Ovary (tissue), 10 donors: ENCODE results near the gene OR4K2. TPM values are rescaled to one million over a fixed set of nuclear protein-coding genes. Genes with fewer than 3 reads are reported as not detected.
"Not testable (repeated sequence)": the region's sequence is repeated elsewhere in the genome, so short reads cannot be mapped to it uniquely, and the experiment has no call there.

Source experiments
- DNase-seq, 5 donors: peaks; one replicate each; pipeline ENCODE4 v3.0.0-alpha.2; 2019 to 2020
- H3K27ac ChIP-seq, 2 donors: fragments of 200-600 bp; one replicate each; pipeline versions ENCODE4 v1.5.1 to v1.8.0; 2019 to 2022
- H3K27me3 ChIP-seq: fragments of 200-600 bp; one replicate; pipeline ENCODE4 v1.8.0; 2022
- H3K36me3 ChIP-seq: fragments of 200-600 bp; sonication (generic); one replicate; pipeline ENCODE4 v1.5.1; 2019
- H3K4me1 ChIP-seq: one replicate; pipeline ENCODE4 v1.8.1; 2013; ENCODE audit warnings: mild to moderate bottlenecking, moderate library complexity; ENCODE audit not compliant: insufficient read depth
- H3K4me3 ChIP-seq: fragments of 200-600 bp; sonication (generic); one replicate; pipeline ENCODE4 v1.5.1; 2017
- H3K9me3 ChIP-seq, 2 donors: fragments of 200-600 bp in 1 of 2; sonication (generic) in 1 of 2; one replicate each; pipeline versions ENCODE4 v1.5.1 to v1.8.1; 2013 to 2019; ENCODE audit warnings: mild to moderate bottlenecking in 1 of 2, moderate library complexity in 1 of 2
- CTCF ChIP-seq, 3 donors: fragments of 450-650 bp in 2 of 3; fragments of 200-600 bp in 1 of 3; IDR thresholded peaks; one replicate each; pipeline versions ENCODE4 v1.5.1 to v1.8.0; 2016 to 2022; ENCODE audit warnings: antibody characterized with exemption in 3 of 3, mild to moderate bottlenecking in 1 of 3
- EP300 ChIP-seq: sonication (generic); formaldehyde crosslinking; IDR thresholded peaks from one replicate; pipeline ENCODE4 v1.6.1; 2017; ENCODE audit warnings: antibody characterized with exemption
- POLR2A ChIP-seq: fragments of 450-650 bp; IDR thresholded peaks from one replicate; pipeline ENCODE4 v1.6.1; 2017; ENCODE audit warnings: antibody characterized with exemption, mild to moderate bottlenecking, moderate library complexity
- WGBS, 3 donors: extraction: QIAGEN DNeasy Blood & Tissue Kit in 1 of 3; methylation state at CpG; one replicate each; pipeline versions ENCODE4 v1.1.5 to v1.1.7; 2013 to 2017; 5-methylcytosine and 5-hydroxymethylcytosine counted together
- intact Hi-C, 4 donors: fragments of 100-400 bp; cut with DNase I; formaldehyde crosslinking; loops; one replicate each; pipeline versions ENCODE4 v1.11.0 to v1.15.1; 2022 to 2023
- long read RNA-seq, 3 donors: library from polyadenylated mRNA in 2 of 3; unstranded in 2 of 3; transcript quantifications; one replicate each; pipeline ENCODE4 v2.0.0 and lab custom pipeline, GENCODE V29; 2021 to 2026
- polyA plus RNA-seq, 2 donors: library from polyadenylated mRNA; stranded (reverse); fragments of 200-250 nt in 1 of 2; fragments of 350-450 nt in 1 of 2; fragmentation: Illumina TruSeq in 1 of 2; extraction: RNeasy Lipid Tissue Mini Kit (QIAGEN cat#74804) in 1 of 2; gene quantifications; one replicate each; pipeline ENCODE4 v1.2.3, GENCODE V29; 2013 to 2014
- total RNA-seq, 7 donors: library from RNA; depleted of rRNA in 2 of 7; stranded (reverse); fragments of >200 nt in 2 of 7; fragmentation: NEBNext Ultra II Directional in 3 of 7; extraction: Animal tissue kit (Norgen Biotek cat#: 25700) in 3 of 7; gene quantifications; one replicate each; pipeline versions ENCODE4 v1.1.0 to v1.2.4, GENCODE V29; 2016 to 2023
- donor health status: DM: no; HTN: no; CAD: no; lungs with moderate emphysema.
- donor health status: DM: no; HTN: no; CAD: no.
- donor health status: Bipolar disorder and iron deficiency.
- donor health status: DM: yes; HTN: yes; CAD: no.
- donor health status: DM: no; HTN: no; CAD: no.
- donor health status: DM: yes; HTN: yes; CAD: no.

OR4K2 gene, protein sequence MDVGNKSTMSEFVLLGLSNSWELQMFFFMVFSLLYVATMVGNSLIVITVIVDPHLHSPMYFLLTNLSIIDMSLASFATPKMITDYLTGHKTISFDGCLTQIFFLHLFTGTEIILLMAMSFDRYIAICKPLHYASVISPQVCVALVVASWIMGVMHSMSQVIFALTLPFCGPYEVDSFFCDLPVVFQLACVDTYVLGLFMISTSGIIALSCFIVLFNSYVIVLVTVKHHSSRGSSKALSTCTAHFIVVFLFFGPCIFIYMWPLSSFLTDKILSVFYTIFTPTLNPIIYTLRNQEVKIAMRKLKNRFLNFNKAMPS
- total RNA-seq (not detected), polyA plus RNA-seq (not detected)
- long read RNA-seq, donor 1 = 0 reads
- long read RNA-seq, donor 2 = 0 reads
- long read RNA-seq, donor 3 = 0 reads

DNA sequence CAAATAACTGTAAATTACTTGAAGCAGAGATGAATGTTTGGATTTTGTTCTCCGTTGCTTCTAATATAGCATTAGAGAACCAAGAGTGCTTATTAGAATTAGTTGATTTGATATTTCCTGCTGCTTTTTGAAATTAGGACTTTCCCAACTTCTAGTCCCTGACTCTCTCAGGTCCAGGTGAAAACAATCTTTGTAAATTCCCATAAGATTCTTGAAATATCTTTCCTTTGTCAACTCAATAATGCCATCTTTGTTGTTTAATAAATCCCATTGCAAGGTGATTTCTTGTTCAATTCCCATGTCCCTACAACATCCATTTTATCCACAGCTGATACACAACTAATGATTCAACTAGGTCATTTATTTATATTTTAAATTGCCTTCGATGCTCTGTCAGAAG, at the start of gene OR4K2:
TSS of gene OR4K2 (plus strand) at position 301 of the 400 bp plus-strand sequence. CDS start 1,126 bp downstream, outside the sequence.
- no peaks in the 10 kb centered on the region for H3K9me3 ChIP-seq
- H3K4me1 ChIP-seq = no peaks in the 10 kb centered on the region
- 42 to 60% (median 53%) methylated on average over 2 of the region's 2 CpGs for WGBS, 3 donors
- no peak for TF ChIP-seq POLR2A
- no peak for TF ChIP-seq EP300
- no peak for TF ChIP-seq CTCF (IDR thresholded peaks at IDR 0.05)
- intact Hi-C loops = no loop called here
- H3K27ac ChIP-seq = no peak within 1 kb of the TSS
- H3K36me3 ChIP-seq = no peaks in the 10 kb centered on the region
- H3K4me3 ChIP-seq = no peak within 1 kb of the TSS
- no peaks in the 10 kb centered on the region for H3K27me3 ChIP-seq
- no peak for DNase-seq

- H3K27ac ChIP-seq, H3K4me1 ChIP-seq, H3K27me3 ChIP-seq, intact Hi-C loops, DNase-seq, H3K36me3 ChIP-seq, H3K9me3 ChIP-seq, H3K4me3 ChIP-seq: not testable (repeated sequence)
- 55 to 64% (median 58%) methylated on average over 12 of the region's 12 CpGs for WGBS, 3 donors
Observed at GRCh38 chr14:19827626-19828244, 47.2 kb upstream of the OR4K2 start.

DNA sequence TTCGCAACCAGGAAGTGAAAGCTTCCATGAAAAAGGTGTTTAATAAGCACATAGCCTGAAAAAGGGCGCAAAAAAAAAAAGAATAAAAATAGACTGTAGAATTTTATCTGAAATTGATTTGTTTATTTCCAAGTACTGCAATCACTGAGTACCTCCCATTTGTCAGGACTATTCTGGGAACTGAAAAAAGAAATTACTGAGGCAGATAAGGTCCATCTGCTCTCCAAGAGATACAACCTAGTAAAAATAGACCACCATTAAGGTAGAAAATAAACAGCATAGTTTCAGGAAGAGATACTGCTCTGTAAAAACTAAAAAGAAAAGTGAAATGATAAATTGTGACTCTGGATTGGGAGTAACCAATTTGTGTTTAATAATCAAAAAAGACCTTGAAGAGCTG, 46.6 kb upstream of the OR4K2 start:
- DNase-seq = no peak
- Histone ChIP-seq H3K9me3 (no peaks in the 10 kb centered on the region), H3K27me3 (no peaks in the 10 kb centered on the region), H3K4me3 (no peak overlapping the region), H3K27ac (no peak overlapping the region), H3K4me1 (no peaks in the 10 kb centered on the region), H3K36me3 (no peaks in the 10 kb centered on the region)
- TF ChIP-seq EP300 (no peak), CTCF (IDR thresholded peaks at IDR 0.05) (no peak), POLR2A (no peak)
- intact Hi-C loops = no loop called here
- WGBS, 3 donors = 67 to 83% (median 71%) methylated on average over 2 of the region's 2 CpGs

DNA sequence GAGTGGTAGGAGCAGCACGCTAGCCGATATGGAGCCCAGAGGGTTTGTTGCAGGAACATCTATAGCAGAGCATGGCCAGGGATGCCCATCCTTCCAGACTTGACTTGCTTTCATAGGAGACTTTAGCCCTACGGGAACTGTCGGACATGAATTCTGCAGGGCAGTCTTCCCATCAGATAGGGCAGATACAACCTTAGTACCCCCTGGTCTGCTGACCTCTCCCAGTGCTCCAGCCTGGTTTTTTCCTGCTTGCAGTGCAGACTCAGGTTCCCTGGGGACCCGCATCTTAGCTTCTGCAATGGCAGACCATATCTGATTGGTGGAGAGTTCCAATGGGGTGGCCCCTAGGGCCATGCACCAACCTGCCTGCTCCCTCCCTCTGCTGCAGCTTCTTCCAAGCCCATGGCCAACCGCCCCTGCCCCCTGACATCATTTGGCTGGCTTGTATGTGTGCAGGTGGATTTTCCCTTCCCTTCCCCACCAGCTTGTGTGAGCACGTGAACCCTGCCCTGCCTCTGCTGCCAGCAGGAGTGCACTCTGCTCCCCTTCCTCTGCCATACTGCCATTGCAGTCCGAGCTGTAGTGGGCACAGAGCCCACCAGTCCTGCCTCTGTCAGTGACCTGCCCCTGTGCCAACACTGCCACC, 40.6 kb upstream of the OR4K2 start:
- H3K36me3 ChIP-seq, H3K4me1 ChIP-seq, H3K9me3 ChIP-seq, H3K4me3 ChIP-seq, DNase-seq, H3K27me3 ChIP-seq, intact Hi-C loops, H3K27ac ChIP-seq: not testable (repeated sequence)
- WGBS, 3 donors = 63 to 80% (median 76%) methylated on average over 8 of the region's 8 CpGs

DNA sequence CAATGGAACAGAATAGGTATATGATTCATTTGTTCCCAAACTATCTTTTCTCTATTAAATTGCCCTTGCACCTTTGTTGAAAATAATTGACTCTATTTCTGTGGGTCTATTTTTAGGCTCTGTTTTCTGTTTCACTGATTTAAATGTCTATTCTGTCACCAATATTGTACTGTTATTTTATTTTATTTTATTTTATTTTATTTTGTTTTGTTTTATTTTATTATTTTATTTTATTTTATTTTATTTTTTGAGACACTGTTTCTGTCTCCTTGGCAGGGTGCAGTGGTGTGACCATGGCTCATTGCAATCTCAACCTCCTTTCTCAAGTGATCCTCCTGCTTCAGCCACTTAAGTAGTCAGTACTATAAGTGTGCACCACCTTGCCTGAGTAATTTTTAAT, 36.5 kb upstream of the OR4K2 start:
- DNase-seq = no peak
- Histone ChIP-seq H3K36me3 (no peaks in the 10 kb centered on the region), H3K4me1 (no peaks in the 10 kb centered on the region), H3K27ac (no peak overlapping the region), H3K4me3 (no peak overlapping the region), H3K27me3 (no peaks in the 10 kb centered on the region), H3K9me3 (no peaks in the 10 kb centered on the region)
- TF ChIP-seq CTCF (IDR thresholded peaks at IDR 0.05) (no peak), EP300 (no peak), POLR2A (no peak)
- intact Hi-C loops = no loop called here
